HepG2 (cell line): ENCODE results near the gene MAN1B1. TPM values are rescaled to one million over a fixed set of nuclear protein-coding genes. Genes with fewer than 3 reads are reported as not detected.

Experiments used
- BRF2 ChIP-seq: sonication (generic); formaldehyde crosslinking; IDR thresholded peaks from 2 replicates; pipeline ENCODE4 v1.8.1; 2022; ENCODE audit warnings: mild to moderate bottlenecking, missing genetic modification reagents
- DNMT3B ChIP-seq: conservative IDR thresholded peaks from 2 replicates; pipeline ENCODE4 v1.6.1; 2016; ENCODE audit warnings: missing biosample characterization, control low read depth
- FOXA1 ChIP-seq, 2 experiments: fragments of 450-650 bp in 1 of 2; sonication (generic) in 1 of 2; formaldehyde crosslinking in 1 of 2; IDR thresholded peaks; 2 replicates each; pipeline versions ENCODE4 v1.4.0 to v1.6.1; 2016 to 2020; ENCODE audit warnings: missing genetic modification reagents in 1 of 2
- HDAC6 ChIP-seq: fragments of 200-600 bp; sonication (generic); IDR thresholded peaks from 2 replicates; pipeline ENCODE4 v1.7.0; 2017; ENCODE audit warnings: mild to moderate bottlenecking, antibody characterized with exemption, low read length, low read depth
- HNF4G ChIP-seq, 2 experiments: sonication (generic) in 1 of 2; formaldehyde crosslinking in 1 of 2; IDR thresholded peaks; 2 replicates each; pipeline versions ENCODE4 v1.4.0 to v1.6.1; 2011 to 2020; ENCODE audit warnings: borderline replicate concordance in 2 of 2, low read depth in 2 of 2, mild to moderate bottlenecking in 2 of 2, low read length in 1 of 2, missing genetic modification reagents in 1 of 2, moderate library complexity in 1 of 2
- HOXD1 ChIP-seq: sonication (generic); formaldehyde crosslinking; IDR thresholded peaks from 2 replicates; pipeline ENCODE4 v1.5.0; 2020; ENCODE audit warnings: missing genetic modification reagents
- IRX3 ChIP-seq: sonication (generic); formaldehyde crosslinking; IDR thresholded peaks from 2 replicates; pipeline ENCODE4 v1.8.1; 2023; ENCODE audit warnings: mild to moderate bottlenecking, low read depth, missing genetic modification reagents, borderline replicate concordance
- KLF13 ChIP-seq: sonication (generic); formaldehyde crosslinking; IDR thresholded peaks from 2 replicates; pipeline ENCODE4 v1.4.0; 2020; ENCODE audit warnings: mild to moderate bottlenecking, missing genetic modification reagents
- MBD4 ChIP-seq: IDR thresholded peaks from 2 replicates; pipeline ENCODE4 v1.6.1; 2012; ENCODE audit warnings: low read length, inconsistent platforms, borderline replicate concordance
- MED13 ChIP-seq: sonication (generic); formaldehyde crosslinking; IDR thresholded peaks from 2 replicates; pipeline ENCODE4 v1.5.0; 2020; ENCODE audit warnings: missing genetic modification reagents
- MTERF4 ChIP-seq: sonication (generic); formaldehyde crosslinking; IDR thresholded peaks from 2 replicates; pipeline ENCODE4 v1.8.0; 2023; ENCODE audit warnings: mild to moderate bottlenecking, missing genetic modification reagents
- NR3C1 ChIP-seq: sonication (generic); formaldehyde crosslinking; IDR thresholded peaks from 2 replicates; pipeline ENCODE4 v1.4.0; 2020; ENCODE audit warnings: missing genetic modification reagents
- RARG ChIP-seq: sonication (generic); formaldehyde crosslinking; IDR thresholded peaks from 2 replicates; pipeline ENCODE4 v1.4.0; 2020; ENCODE audit warnings: low read depth, mild to moderate bottlenecking, missing genetic modification reagents
- TFDP2 ChIP-seq: sonication (generic); formaldehyde crosslinking; IDR thresholded peaks from 2 replicates; pipeline ENCODE4 v1.4.0; 2020; ENCODE audit warnings: missing genetic modification reagents
- XBP1 ChIP-seq: sonication (generic); formaldehyde crosslinking; IDR thresholded peaks from 2 replicates; pipeline ENCODE4 v1.5.0; 2020; ENCODE audit warnings: missing genetic modification reagents
- ZBTB42 ChIP-seq: sonication (generic); formaldehyde crosslinking; IDR thresholded peaks from 2 replicates; pipeline ENCODE4 v1.5.0; 2020; ENCODE audit warnings: mild to moderate bottlenecking, missing genetic modification reagents
- ZFP41 ChIP-seq: sonication (generic); formaldehyde crosslinking; IDR thresholded peaks from 2 replicates; pipeline ENCODE4 v1.4.0; 2020; ENCODE audit warnings: mild to moderate bottlenecking, missing genetic modification reagents, borderline replicate concordance
- ZNF17 ChIP-seq: sonication (generic); formaldehyde crosslinking; IDR thresholded peaks from 2 replicates; pipeline ENCODE4 v1.5.0; 2020; ENCODE audit warnings: mild to moderate bottlenecking, missing genetic modification reagents
- ZNF549 ChIP-seq: sonication (generic); formaldehyde crosslinking; IDR thresholded peaks from 2 replicates; pipeline ENCODE4 v1.5.0; 2020; ENCODE audit warnings: missing genetic modification reagents
- ZNF616 ChIP-seq: sonication (generic); formaldehyde crosslinking; IDR thresholded peaks from 2 replicates; pipeline ENCODE4 v1.5.0; 2020; ENCODE audit warnings: low read depth, mild to moderate bottlenecking, missing genetic modification reagents
- ZSCAN12 ChIP-seq: sonication (generic); formaldehyde crosslinking; IDR thresholded peaks from 2 replicates; pipeline ENCODE4 v1.9.0; 2021; ENCODE audit warnings: mild to moderate bottlenecking, missing genetic modification reagents
- polyA plus RNA-seq, 8 experiments: library from polyadenylated mRNA; depleted of rRNA in 3 of 8; stranded (reverse) in 7 of 8; unstranded in 1 of 8; fragments of >200 nt; fragmentation: Illumina TruSeq in 4 of 8; extraction: Trizol in 4 of 8; gene quantifications; 2 replicates each; pipeline versions ENCODE4 v1.2.1 to v1.2.3, GENCODE V29; 2011 to 2016; ENCODE audit warnings: low read depth in 4 of 8, missing spikeins in 1 of 8, mixed read lengths in 1 of 8; ENCODE audit not compliant: insufficient read depth in 1 of 8
- total RNA-seq, 5 experiments: library from RNA; depleted of rRNA; stranded (reverse); fragments of >200 nt; fragmentation: Illumina TruSeq; extraction: Trizol; gene quantifications; 2 replicates each; pipeline ENCODE4 v1.2.3, GENCODE V29; 2016; ENCODE audit warnings: low read depth in 1 of 5
- TF ChIP-seq, protein P1 (sequence below): IDR thresholded peaks from 2 replicates; pipeline ENCODE4 v1.6.1; 2018; ENCODE audit warnings: missing genetic modification reagents

MAN1B1 gene
- total and polyA plus RNA-seq, 2 of the 13 experiments (the other 11 are each of a cell fraction or from before 2014, with no cell fraction given): 48.9 to 59.5 TPM

- peak; percentile 76; the same call in 1 of the 2 replicates for TF ChIP-seq MTERF4 (CRISPR knock-in tag)
- peak; percentile 42; the same call in 1 of the 2 replicates for TF ChIP-seq ZBTB42 (CRISPR knock-in tag)
- no peak for TF ChIP-seq XBP1 (CRISPR knock-in tag)
- TF ChIP-seq ZSCAN12 (CRISPR knock-in tag): peak; percentile 78; the same call in 1 of the 2 replicates
- peak; percentile 63; the same call in 1 of the 2 replicates for TF ChIP-seq ZNF17
- TF ChIP-seq HNF4G (IDR thresholded peaks at IDR 0.05; ENCODE audit: borderline replicate concordance, low read depth, low read length): no peak
- TF ChIP-seq HNF4G (CRISPR knock-in tag; IDR thresholded peaks at IDR 0.05; ENCODE audit: borderline replicate concordance, low read depth): no peak
- peak; percentile 68; the same call in 1 of the 2 replicates for TF ChIP-seq MED13 (CRISPR knock-in tag)
- TF ChIP-seq NR3C1: no peak
- no peak; the same call in 1 of the 2 replicates for TF ChIP-seq ZFP41 (CRISPR knock-in tag)
- no peak for TF ChIP-seq MBD4
- TF ChIP-seq HOXD1 (CRISPR knock-in tag): no peak; the same call in 1 of the 2 replicates
- TF ChIP-seq ZNF616 (CRISPR knock-in tag): peak; percentile 34; the same call in 1 of the 2 replicates
- peak; percentile 65; the same call in 1 of the 2 replicates for TF ChIP-seq IRX3
- no peak for TF ChIP-seq KLF13 (CRISPR knock-in tag)
- no peak for TF ChIP-seq FOXA1 (IDR thresholded peaks at IDR 0.05)
- no peak for TF ChIP-seq FOXA1 (CRISPR knock-in tag; IDR thresholded peaks at IDR 0.05)
- TF ChIP-seq BRF2: 0 out of 2 replicates have a peak, but pooled peaks have one; percentile 33
- 0 out of 2 replicates have a peak, but pooled peaks have one; percentile 25 for TF ChIP-seq DNMT3B (CRISPR knock-in tag)
- TF ChIP-seq, protein P1, sequence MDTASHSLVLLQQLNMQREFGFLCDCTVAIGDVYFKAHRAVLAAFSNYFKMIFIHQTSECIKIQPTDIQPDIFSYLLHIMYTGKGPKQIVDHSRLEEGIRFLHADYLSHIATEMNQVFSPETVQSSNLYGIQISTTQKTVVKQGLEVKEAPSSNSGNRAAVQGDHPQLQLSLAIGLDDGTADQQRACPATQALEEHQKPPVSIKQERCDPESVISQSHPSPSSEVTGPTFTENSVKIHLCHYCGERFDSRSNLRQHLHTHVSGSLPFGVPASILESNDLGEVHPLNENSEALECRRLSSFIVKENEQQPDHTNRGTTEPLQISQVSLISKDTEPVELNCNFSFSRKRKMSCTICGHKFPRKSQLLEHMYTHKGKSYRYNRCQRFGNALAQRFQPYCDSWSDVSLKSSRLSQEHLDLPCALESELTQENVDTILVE (CRISPR knock-in tag): peak; percentile 93
- no peak for TF ChIP-seq RARG (CRISPR knock-in tag)
- TF ChIP-seq HDAC6: no peak
- no peak for TF ChIP-seq TFDP2 (CRISPR knock-in tag)
- no peak for TF ChIP-seq ZNF549 (CRISPR knock-in tag)
These were observed 40.5 kb upstream of the MAN1B1 start, which contains the start of gene NPDC1 (continued) for GRCh38 chr9:137046088-137046787.
